IPS DF 4.7 (cell line): Measurements from ENCODE around the gene WFDC11.
"Not testable (repeated sequence)": the region's sequence is repeated elsewhere in the genome, so short reads cannot be mapped to it uniquely, and the experiment has no call there.

Source experiments
- DNase-seq: peaks from one replicate; pipeline ENCODE4 v3.0.0-alpha.2; 2013; ENCODE audit warnings: low spot score; ENCODE audit errors: extremely low read depth

The WFDC11 gene

GRCh38 chr20:45670139-45670538 lies at the start of gene WFDC11:
WFDC11 (minus strand) TSS chr20:45670239; CDS start chr20:45650600, 19,639 bp downstream.
- no peak for DNase-seq

- DNase-seq, result not testable (repeated sequence)
These were observed 46.2 kb upstream of the WFDC11 start for GRCh38 chr20:45716141-45716688.

GRCh38 chr20:45704969-45705637 lies 35.1 kb upstream of the WFDC11 start, which contains the start of gene WFDC10B:
WFDC10B (minus strand) TSS chr20:45705019; CDS start chr20:45685992, 19,027 bp downstream.
- no peak for DNase-seq

GRCh38 chr20:45701873-45702272 lies 31.8 kb upstream of the WFDC11 start, which contains the start of gene WFDC13:
WFDC13 (plus strand) TSS chr20:45702038; CDS start chr20:45702124, 86 bp downstream.
- DNase-seq, result no peak

- DNase-seq, result no peak
These were observed 31.1 kb upstream of the WFDC11 start for GRCh38 chr20:45701104-45701503.

- DNase-seq, result no peak
These were observed 25.5 kb upstream of the WFDC11 start for GRCh38 chr20:45695496-45695895.

- DNase-seq, result not testable (repeated sequence)
These were observed 23.3 kb upstream of the WFDC11 start for GRCh38 chr20:45693346-45693745.

- DNase-seq, result peak; percentile 60
These were observed 15.9 kb upstream of the WFDC11 start for GRCh38 chr20:45685896-45686295.

- no peak for DNase-seq
These were observed 9.6 kb upstream of the WFDC11 start for GRCh38 chr20:45679650-45680049.

- DNase-seq, result no peak
These were observed 2.7 kb upstream of the WFDC11 start for GRCh38 chr20:45672765-45673164.

- not testable (repeated sequence) for DNase-seq
These were observed 13.0 kb downstream of the WFDC11 start for GRCh38 chr20:45657038-45657437.

GRCh38 chr20:45651726-45652125 lies 18.3 kb downstream of the WFDC11 start:
- not testable (repeated sequence) for DNase-seq

GRCh38 chr20:45649312-45649863 lies 20.7 kb downstream of the WFDC11 start:
- peak; percentile 3 for DNase-seq

GRCh38 chr20:45647441-45648050 lies 22.5 kb downstream of the WFDC11 start:
- no peak for DNase-seq

- no peak for DNase-seq
These were observed 23.2 kb downstream of the WFDC11 start for GRCh38 chr20:45646875-45647274.

- DNase-seq, result not testable (repeated sequence)
These were observed 24.2 kb downstream of the WFDC11 start for GRCh38 chr20:45645869-45646268.

GRCh38 chr20:45641076-45641475 lies 29.0 kb downstream of the WFDC11 start:
- DNase-seq, result not testable (repeated sequence)

- no peak for DNase-seq
These were observed 30.4 kb downstream of the WFDC11 start for GRCh38 chr20:45639687-45640086.

- DNase-seq, result no peak
These were observed 33.5 kb downstream of the WFDC11 start for GRCh38 chr20:45636513-45636912.

- no peak for DNase-seq
These were observed 38.9 kb downstream of the WFDC11 start, which contains the start of gene WFDC9 for GRCh38 chr20:45631184-45631583. WFDC9 (minus strand) TSS chr20:45631284; CDS start chr20:45610181, 21,103 bp downstream.

GRCh38 chr20:45630371-45630770 lies 39.7 kb downstream of the WFDC11 start:
- DNase-seq, result no peak

GRCh38 chr20:45629496-45630100 lies 40.4 kb downstream of the WFDC11 start, which contains the start of gene WFDC10A:
WFDC10A (plus strand) TSS chr20:45629739; CDS start chr20:45629814, 75 bp downstream.
- DNase-seq, result peak; percentile 89
